ENCODE results near the gene ZNF337.

- TF ChIP-seq CTCF (IDR thresholded peaks at IDR 0.05; ENCODE audit: poor library complexity, severe bottlenecking) = no peak
- no peak for TF ChIP-seq POLR2AphosphoS5 (IDR thresholded peaks at IDR 0.05)
- no peak for TF ChIP-seq RAD21 (conservative IDR thresholded peaks at IDR 0.05)
- TF ChIP-seq REST (IDR thresholded peaks at IDR 0.05; ENCODE audit: borderline replicate concordance) = no peak
These were observed 49.1 kb upstream of the ZNF337 start for GRCh38 chr20:25745738-25746137.
